Hepatocyte (in vitro differentiated cells): ENCODE data around the gene SLC22A23. TPM values are rescaled to one million over a fixed set of nuclear protein-coding genes. Genes with fewer than 3 reads are reported as not detected.

Experiments used
- DNase-seq: peaks from one replicate; pipeline ENCODE4 v3.0.0-alpha.2; 2016; ENCODE audit warnings: low spot score
- H2AFZ ChIP-seq: fragments of 200-600 bp; sonication (generic); 2 replicates; pipeline ENCODE4 v1.6.0; 2016; ENCODE audit warnings: antibody characterized with exemption, mild to moderate bottlenecking
- H3K27ac ChIP-seq: fragments of 200-600 bp; sonication (generic); 2 replicates; pipeline ENCODE4 v1.5.1; 2016; ENCODE audit warnings: mild to moderate bottlenecking
- H3K27me3 ChIP-seq: fragments of 200-600 bp; sonication (generic); 2 replicates; pipeline ENCODE4 v1.6.1; 2016
- H3K36me3 ChIP-seq: fragments of 200-600 bp; sonication (generic); replicated peaks from 2 replicates; pipeline ENCODE4 v1.5.1; 2016; ENCODE audit warnings: low read depth; ENCODE audit not compliant: insufficient read depth
- H3K4me1 ChIP-seq: fragments of 200-600 bp; sonication (generic); 2 replicates; pipeline ENCODE4 v1.5.1; 2016; ENCODE audit warnings: mild to moderate bottlenecking, moderate library complexity; ENCODE audit not compliant: insufficient read depth
- H3K4me2 ChIP-seq: fragments of 200-600 bp; sonication (generic); 2 replicates; pipeline ENCODE4 v1.6.0; 2016
- H3K4me3 ChIP-seq: fragments of 200-600 bp; sonication (generic); 2 replicates; pipeline ENCODE4 v1.5.1; 2016; ENCODE audit warnings: mild to moderate bottlenecking
- H3K79me2 ChIP-seq: fragments of 200-600 bp; sonication (generic); 2 replicates; pipeline ENCODE4 v1.6.0; 2017; ENCODE audit warnings: mild to moderate bottlenecking
- H3K9me2 ChIP-seq: fragments of 200-600 bp; sonication (generic); replicated peaks from 2 replicates; pipeline ENCODE4 v1.6.0; 2017; ENCODE audit warnings: mild to moderate bottlenecking; ENCODE audit not compliant: insufficient read depth
- H3K9me3 ChIP-seq: fragments of 200-600 bp; sonication (generic); 2 replicates; pipeline ENCODE4 v1.5.1; 2016; ENCODE audit warnings: low read depth, mild to moderate bottlenecking
- H4K20me1 ChIP-seq: fragments of 200-600 bp; sonication (generic); 2 replicates; pipeline ENCODE4 v1.6.0; 2016; ENCODE audit warnings: mild to moderate bottlenecking; ENCODE audit not compliant: insufficient read depth, poor library complexity, severe bottlenecking
- CTCF ChIP-seq: fragments of 200-600 bp; sonication (generic); IDR thresholded peaks from 2 replicates; pipeline ENCODE4 v1.5.1; 2016; ENCODE audit warnings: antibody characterized with exemption, mild to moderate bottlenecking; ENCODE audit not compliant: poor library complexity
- EZH2 ChIP-seq: fragments of 200-600 bp; sonication (generic); IDR thresholded peaks from 2 replicates; pipeline ENCODE4 v1.6.1; 2016; ENCODE audit warnings: antibody characterized with exemption, mild to moderate bottlenecking, borderline replicate concordance
- EZH2phosphoT487 ChIP-seq: fragments of 200-600 bp; sonication (generic); IDR thresholded peaks from one replicate; pipeline ENCODE4 v1.6.1; 2018; ENCODE audit warnings: antibody characterized with exemption, mild to moderate bottlenecking, low read depth, moderate library complexity; ENCODE audit not compliant: unreplicated experiment, severe bottlenecking
- WGBS: methylation state at CpG from one replicate; pipeline ENCODE4 v1.1.6; 2016; ENCODE audit warnings: low lambda C conversion rate; ENCODE audit errors: missing lambda C conversion rate; 5-methylcytosine and 5-hydroxymethylcytosine counted together
- polyA plus RNA-seq: library from polyadenylated mRNA; unstranded; fragments of >200 nt; fragmentation: Nextera tagmentation; extraction: Ambion mirVana; gene quantifications from 2 replicates; pipeline ENCODE4 v1.2.1, GENCODE V29; 2016
- total RNA-seq: library from RNA; depleted of rRNA; stranded (reverse); fragments of >200 nt; gene quantifications from 2 replicates; pipeline ENCODE4 v1.2.3, GENCODE V29; 2014

Gene SLC22A23
- total and polyA plus RNA-seq, 2 experiments from 2014 or later: 14.3 to 14.8 TPM

- H3K4me3 ChIP-seq: no peak overlapping the region
- H3K4me1 ChIP-seq: peaks cover 32% of the 10 kb centered on the region
- no peaks in the 10 kb centered on the region for H3K36me3 ChIP-seq
- 86% methylated on average over 11 of the region's 11 CpGs for WGBS
- peaks cover 43% of the 10 kb centered on the region for H3K79me2 ChIP-seq
- no peak overlapping the region for H3K4me2 ChIP-seq
- no peak overlapping the region for H3K27ac ChIP-seq
- no peaks in the 10 kb centered on the region for H4K20me1 ChIP-seq
- no peak for TF ChIP-seq EZH2phosphoT487
- no peak overlapping the region for H2AFZ ChIP-seq
- no peak for DNase-seq
- no peaks in the 10 kb centered on the region for H3K9me3 ChIP-seq
- H3K27me3 ChIP-seq: no peaks in the 10 kb centered on the region
- H3K9me2 ChIP-seq: no peaks in the 10 kb centered on the region
These were observed 44.7 kb downstream of the SLC22A23 start for GRCh38 chr6:3411967-3412778.

- Histone ChIP-seq H3K27me3 (no peaks in the 10 kb centered on the region), H3K9me2 (no peaks in the 10 kb centered on the region), H3K4me3 (no peak overlapping the region), H4K20me1 (no peaks in the 10 kb centered on the region), H2AFZ (no peak overlapping the region), H3K4me2 (peak overlapping the region; percentile 56), H3K9me3 (no peaks in the 10 kb centered on the region), H3K27ac (peak overlapping the region; percentile 86), H3K36me3 (no peaks in the 10 kb centered on the region), H3K79me2 (peaks cover 39% of the 10 kb centered on the region), H3K4me1 (peaks cover 44% of the 10 kb centered on the region)
- 39% methylated on average over 15 of the region's 15 CpGs for WGBS
- TF ChIP-seq CTCF (peak; percentile 69), EZH2 (no peak)
- peak; percentile 75 for DNase-seq
These were observed 46.2 kb downstream of the SLC22A23 start for GRCh38 chr6:3410385-3411360.

GRCh38 chr6:3409699-3410384 lies 47.0 kb downstream of the SLC22A23 start:
- H3K36me3 ChIP-seq: no peaks in the 10 kb centered on the region
- H3K4me3 ChIP-seq: no peak overlapping the region
- H3K4me1 ChIP-seq: peaks cover 48% of the 10 kb centered on the region
- H3K27me3 ChIP-seq: no peaks in the 10 kb centered on the region
- H3K9me3 ChIP-seq: no peaks in the 10 kb centered on the region
- no peak for TF ChIP-seq EZH2
- no peak for TF ChIP-seq EZH2phosphoT487
- no peak for TF ChIP-seq CTCF
- peak overlapping the region; percentile 56 for H3K4me2 ChIP-seq
- no peaks in the 10 kb centered on the region for H3K9me2 ChIP-seq
- DNase-seq: peak; percentile 83
- H2AFZ ChIP-seq: no peak overlapping the region
- H3K27ac ChIP-seq: peak overlapping the region; percentile 86
- 30% methylated on average over 13 of the region's 13 CpGs for WGBS
- H4K20me1 ChIP-seq: no peaks in the 10 kb centered on the region
- H3K79me2 ChIP-seq: peaks cover 34% of the 10 kb centered on the region
